Fibroblast of lung (primary cell): ENCODE data around the gene BAAT.

Source experiments
- EZH2 ChIP-seq: IDR thresholded peaks from 2 replicates; pipeline ENCODE4 v1.5.1; 2012; ENCODE audit warnings: low read length, control low read depth, mild to moderate bottlenecking; ENCODE audit errors: missing control alignments
- TF ChIP-seq, protein P1 (sequence below), 2 donors: IDR thresholded peaks in 1 of 2; conservative IDR thresholded peaks in 1 of 2; 1 replicate in 1 of 2; 2 replicates in 1 of 2; pipeline ENCODE4 v1.5.1; 2011 to 2012; ENCODE audit warnings: low read length in 2 of 2, control low read depth in 1 of 2, inconsistent platforms in 1 of 2, low read depth in 1 of 2, mild to moderate bottlenecking in 1 of 2

DNA sequence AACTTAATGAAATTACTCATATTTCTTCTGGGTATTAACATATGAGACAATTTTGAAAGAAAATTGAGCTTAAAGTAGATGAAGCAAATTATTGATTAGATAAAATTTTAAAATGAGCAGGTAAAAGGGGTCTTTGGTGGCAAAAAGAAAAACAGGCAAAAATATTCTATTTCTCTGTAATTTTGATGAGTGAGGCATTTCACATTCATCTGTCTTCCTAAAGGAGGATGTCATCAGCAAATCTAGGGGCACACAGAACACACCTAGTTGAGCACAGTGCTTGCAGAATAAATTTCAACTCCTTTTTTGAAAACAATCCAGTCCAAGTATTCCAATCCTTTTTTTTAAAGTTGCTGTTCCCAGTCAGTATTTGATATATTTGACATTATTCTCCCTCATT, 30.0 kb upstream of the BAAT start:
- TF ChIP-seq, protein P1, sequence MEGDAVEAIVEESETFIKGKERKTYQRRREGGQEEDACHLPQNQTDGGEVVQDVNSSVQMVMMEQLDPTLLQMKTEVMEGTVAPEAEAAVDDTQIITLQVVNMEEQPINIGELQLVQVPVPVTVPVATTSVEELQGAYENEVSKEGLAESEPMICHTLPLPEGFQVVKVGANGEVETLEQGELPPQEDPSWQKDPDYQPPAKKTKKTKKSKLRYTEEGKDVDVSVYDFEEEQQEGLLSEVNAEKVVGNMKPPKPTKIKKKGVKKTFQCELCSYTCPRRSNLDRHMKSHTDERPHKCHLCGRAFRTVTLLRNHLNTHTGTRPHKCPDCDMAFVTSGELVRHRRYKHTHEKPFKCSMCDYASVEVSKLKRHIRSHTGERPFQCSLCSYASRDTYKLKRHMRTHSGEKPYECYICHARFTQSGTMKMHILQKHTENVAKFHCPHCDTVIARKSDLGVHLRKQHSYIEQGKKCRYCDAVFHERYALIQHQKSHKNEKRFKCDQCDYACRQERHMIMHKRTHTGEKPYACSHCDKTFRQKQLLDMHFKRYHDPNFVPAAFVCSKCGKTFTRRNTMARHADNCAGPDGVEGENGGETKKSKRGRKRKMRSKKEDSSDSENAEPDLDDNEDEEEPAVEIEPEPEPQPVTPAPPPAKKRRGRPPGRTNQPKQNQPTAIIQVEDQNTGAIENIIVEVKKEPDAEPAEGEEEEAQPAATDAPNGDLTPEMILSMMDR (conservative IDR thresholded peaks at IDR 0.05 in 1 of 2, IDR thresholded peaks at IDR 0.05 in 1 of 2; ENCODE audit: low read depth in 1 of 2, low read length in 2 of 2) = no peak
- no peak for TF ChIP-seq EZH2
